Measurements from ENCODE around the gene SDCBP2.

Gene SDCBP2

DNA sequence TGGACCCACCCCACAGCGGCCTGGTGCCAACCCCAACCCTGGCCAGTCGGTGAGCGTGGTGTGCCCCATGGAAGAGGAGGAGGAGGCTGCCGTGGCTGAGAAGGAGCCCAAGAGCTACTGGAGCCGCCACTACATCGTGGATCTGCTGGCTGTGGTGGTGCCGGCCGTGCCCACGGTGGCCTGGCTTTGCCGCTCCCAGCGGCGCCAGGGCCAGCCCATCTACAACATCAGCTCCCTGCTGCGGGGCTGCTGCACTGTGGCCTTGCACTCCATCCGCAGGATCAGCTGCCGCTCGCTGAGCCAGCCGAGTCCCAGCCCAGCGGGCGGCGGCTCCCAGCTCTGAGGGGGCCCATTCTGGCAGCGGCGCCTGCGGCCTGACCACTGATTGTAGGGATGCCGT lies 23.2 kb downstream of the SDCBP2 start:
- DNase-seq (ENCODE audit: low spot score): no peak
- TF ChIP-seq, protein P1, sequence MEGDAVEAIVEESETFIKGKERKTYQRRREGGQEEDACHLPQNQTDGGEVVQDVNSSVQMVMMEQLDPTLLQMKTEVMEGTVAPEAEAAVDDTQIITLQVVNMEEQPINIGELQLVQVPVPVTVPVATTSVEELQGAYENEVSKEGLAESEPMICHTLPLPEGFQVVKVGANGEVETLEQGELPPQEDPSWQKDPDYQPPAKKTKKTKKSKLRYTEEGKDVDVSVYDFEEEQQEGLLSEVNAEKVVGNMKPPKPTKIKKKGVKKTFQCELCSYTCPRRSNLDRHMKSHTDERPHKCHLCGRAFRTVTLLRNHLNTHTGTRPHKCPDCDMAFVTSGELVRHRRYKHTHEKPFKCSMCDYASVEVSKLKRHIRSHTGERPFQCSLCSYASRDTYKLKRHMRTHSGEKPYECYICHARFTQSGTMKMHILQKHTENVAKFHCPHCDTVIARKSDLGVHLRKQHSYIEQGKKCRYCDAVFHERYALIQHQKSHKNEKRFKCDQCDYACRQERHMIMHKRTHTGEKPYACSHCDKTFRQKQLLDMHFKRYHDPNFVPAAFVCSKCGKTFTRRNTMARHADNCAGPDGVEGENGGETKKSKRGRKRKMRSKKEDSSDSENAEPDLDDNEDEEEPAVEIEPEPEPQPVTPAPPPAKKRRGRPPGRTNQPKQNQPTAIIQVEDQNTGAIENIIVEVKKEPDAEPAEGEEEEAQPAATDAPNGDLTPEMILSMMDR (IDR thresholded peaks at IDR 0.05): no peak
- H3K27ac ChIP-seq: no peak overlapping the region

DNA sequence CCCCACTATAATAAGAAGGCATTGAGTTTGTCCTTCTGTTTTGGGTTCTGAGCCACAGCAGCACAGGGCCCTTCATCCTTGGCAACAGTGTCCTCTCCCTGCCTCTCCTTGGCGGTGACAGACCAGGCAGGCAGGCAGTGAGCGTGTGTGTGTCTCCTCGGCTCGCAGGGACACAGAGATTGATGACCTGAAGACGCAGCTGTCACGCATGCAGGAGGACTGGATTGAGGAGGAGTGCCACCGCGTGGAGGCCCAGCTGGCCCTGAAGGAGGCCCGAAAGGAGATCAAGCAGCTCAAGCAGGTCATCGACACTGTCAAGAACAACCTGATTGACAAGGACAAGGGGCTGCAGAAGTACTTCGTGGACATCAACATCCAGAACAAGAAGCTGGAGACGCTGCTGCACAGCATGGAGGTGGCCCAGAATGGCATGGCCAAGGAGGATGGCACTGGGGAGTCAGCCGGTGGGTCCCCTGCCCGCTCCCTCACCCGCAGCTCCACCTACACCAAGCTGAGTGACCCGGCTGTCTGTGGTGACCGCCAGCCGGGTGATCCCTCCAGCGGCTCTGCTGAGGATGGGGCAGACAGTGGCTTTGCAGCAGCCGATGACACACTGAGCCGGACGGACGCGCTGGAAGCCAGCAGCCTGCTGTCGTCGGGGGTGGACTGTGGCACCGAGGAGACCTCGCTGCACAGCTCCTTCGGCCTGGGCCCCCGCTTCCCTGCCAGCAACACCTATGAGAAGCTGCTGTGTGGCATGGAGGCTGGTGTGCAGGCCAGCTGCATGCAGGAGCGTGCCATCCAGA lies 24.0 kb downstream of the SDCBP2 start:
- H3K27ac ChIP-seq: no peak overlapping the region
- no peak overlapping the region for H3K4me3 ChIP-seq
- TF ChIP-seq, protein P1 (IDR thresholded peaks at IDR 0.05): no peak
- no peak for DNase-seq (ENCODE audit: low spot score)

More for the DNA sequence above, 23.2 kb downstream of the SDCBP2 start:
- no peak overlapping the region for H3K4me3 ChIP-seq

DNA sequence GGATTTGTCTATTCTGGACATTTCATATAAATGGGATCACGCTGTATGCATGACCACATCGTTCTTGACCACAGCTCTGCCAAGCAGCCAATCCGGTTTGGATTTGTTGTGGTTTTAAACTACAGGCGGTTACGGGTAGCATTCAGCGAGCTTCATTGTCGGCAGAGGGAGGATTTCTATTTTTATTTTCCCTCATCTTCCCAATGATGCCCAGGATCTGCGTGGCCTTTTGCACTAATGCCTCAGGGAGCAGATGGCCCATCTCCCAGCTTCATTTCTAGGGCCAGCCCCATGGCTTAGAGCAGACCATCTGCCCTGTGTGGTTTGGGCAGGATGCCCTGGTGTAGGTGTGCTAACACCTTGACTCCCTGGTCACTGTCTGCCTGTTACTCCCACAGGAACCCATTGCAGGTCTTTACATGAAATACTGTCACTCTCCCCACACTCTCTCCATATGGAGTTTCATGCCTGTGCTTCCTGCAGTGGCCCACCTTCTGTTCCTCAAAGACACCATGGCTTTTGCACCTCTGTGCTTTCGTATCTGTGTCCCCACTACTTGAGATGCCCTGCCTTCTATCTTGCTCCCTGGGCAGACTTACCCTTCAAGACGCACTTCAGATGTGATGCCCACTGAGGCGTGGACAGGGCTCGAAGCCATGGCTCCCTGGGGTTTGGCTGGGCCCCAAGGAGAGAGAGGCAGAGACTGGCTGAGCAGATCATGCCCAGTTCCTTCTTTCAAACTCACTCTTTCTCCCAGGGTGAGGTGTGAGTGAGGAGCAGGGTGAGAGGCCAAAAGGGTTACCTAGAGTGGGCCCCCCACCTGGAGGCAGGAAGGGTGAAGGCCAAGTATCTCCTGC lies 26.0 kb downstream of the SDCBP2 start:
- DNase-seq (ENCODE audit: low spot score): no peak
- Histone ChIP-seq H3K27ac (no peak overlapping the region), H3K4me3 (no peak overlapping the region)
- TF ChIP-seq, protein P1 (IDR thresholded peaks at IDR 0.05): no peak

DNA sequence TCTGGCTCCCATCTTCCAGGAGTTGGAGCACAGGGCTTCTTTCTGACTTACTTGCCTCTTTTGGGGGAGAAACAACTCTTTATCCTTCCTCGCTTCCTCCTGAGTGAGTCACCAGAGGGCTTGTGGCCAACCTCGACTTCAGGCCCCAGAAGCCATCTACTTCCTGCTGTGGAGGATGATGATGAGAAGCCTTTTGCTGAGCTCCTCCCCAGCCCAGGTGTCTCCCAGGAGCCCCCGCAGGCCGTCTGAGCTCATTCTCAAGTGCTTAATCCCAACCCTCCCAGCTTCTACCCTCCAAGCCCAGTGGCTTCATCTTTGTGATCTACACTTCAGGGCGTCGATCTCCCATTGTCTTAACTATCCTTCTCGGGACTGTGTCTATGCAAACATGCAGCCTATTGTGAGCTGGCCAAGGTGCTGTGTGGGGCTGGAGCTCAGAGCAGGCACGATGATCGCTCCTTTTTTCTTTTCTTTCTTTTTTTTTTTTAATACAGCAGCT lies 27.9 kb downstream of the SDCBP2 start:
- TF ChIP-seq, protein P1 (IDR thresholded peaks at IDR 0.05): no peak
- no peak for DNase-seq (ENCODE audit: low spot score)
- no peak overlapping the region for H3K27ac ChIP-seq
- no peak overlapping the region for H3K4me3 ChIP-seq

DNA sequence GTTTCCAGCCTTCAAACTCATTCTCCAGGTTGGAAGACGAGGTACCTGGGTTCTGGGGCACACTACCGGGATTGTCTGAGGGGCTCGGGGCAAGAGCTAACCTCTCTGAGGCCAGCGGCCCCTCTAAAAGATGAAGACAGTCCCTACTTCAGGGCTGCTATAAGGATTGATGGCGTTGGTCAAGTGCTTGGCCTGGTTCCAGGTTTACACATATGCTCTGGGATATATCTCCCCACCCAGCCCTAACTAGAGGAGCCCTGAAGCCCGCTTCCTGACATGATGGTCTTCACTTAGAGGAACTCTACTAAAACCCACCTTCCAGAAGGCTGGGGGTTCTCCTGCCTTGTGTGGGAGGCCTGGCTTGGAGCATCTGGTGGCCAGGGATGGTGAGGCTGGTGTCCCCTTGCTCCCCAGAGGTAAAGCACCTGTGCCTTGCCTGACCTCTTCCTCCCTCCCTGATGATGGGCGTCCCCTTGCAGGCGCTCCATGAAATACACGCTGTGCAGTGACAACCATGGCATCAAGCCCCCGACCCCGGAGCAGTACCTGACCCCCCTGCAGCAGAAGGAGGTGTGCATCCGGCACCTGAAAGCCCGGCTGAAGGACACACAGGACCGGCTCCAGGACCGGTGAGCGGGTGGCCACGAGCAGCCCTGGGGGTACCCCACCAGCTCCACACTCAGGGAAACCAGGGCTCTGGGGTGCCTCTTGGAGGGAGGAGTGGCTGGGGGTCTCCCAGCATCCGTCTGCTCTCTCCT lies 28.7 kb downstream of the SDCBP2 start:
- Histone ChIP-seq H3K4me3 (no peak overlapping the region), H3K27ac (no peak overlapping the region)
- TF ChIP-seq, protein P1 (IDR thresholded peaks at IDR 0.05): no peak
- no peak for DNase-seq (ENCODE audit: low spot score)

DNA sequence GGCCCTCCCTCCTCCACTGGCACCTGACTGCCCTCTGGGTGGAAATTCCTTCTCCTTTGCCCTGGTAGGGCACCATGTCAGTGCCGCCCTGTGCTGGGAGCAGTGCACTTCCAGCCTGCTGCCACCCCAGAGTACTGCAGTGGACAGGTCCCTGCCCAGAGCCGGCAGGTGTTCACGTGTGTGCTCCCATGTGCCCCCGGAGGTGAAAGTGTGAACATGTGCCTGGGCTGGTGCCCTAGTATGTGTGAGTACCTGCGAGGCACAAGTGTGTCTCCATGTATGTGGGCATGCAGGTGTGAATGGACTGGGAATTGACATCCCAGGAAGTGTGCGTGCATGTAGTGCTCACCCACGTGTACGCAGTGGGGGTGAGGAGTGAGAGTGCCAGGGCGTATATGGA lies 29.4 kb downstream of the SDCBP2 start:
- no peak for DNase-seq (ENCODE audit: low spot score)
- H3K4me3 ChIP-seq: no peak overlapping the region
- TF ChIP-seq, protein P1 (IDR thresholded peaks at IDR 0.05): no peak
- H3K27ac ChIP-seq: no peak overlapping the region
